ENCODE data around the gene ODR4.

GRCh38 chr1:186443638-186444037, 68.0 kb downstream of the ODR4 start:
- TF ChIP-seq CTCF (IDR thresholded peaks at IDR 0.05; ENCODE audit: low read length) (no peak), EZH2 (IDR thresholded peaks at IDR 0.05; ENCODE audit: borderline replicate concordance, low read length) (no peak)

Measured in OCI-LY1 (cell line).